Panc1 (cell line): ENCODE data around the gene KAT5.

Experiments
- CTCF ChIP-seq: fragments of 450-650 bp; IDR thresholded peaks from 2 replicates; pipeline ENCODE4 v1.5.1; 2017; ENCODE audit warnings: mild to moderate bottlenecking
- POLR2AphosphoS5 ChIP-seq: IDR thresholded peaks from 2 replicates; pipeline ENCODE4 v1.6.1; 2012; ENCODE audit warnings: mild to moderate bottlenecking, low read depth, low read length, moderate library complexity
- REST ChIP-seq, 2 experiments: IDR thresholded peaks; 2 replicates each; pipeline ENCODE4 v1.6.1; 2011 to 2012; ENCODE audit warnings: low read depth in 2 of 2, control low read depth in 1 of 2, low read length in 1 of 2, mild to moderate bottlenecking in 1 of 2, moderate library complexity in 1 of 2; ENCODE audit not compliant: insufficient read depth in 1 of 2
- SIN3A ChIP-seq: IDR thresholded peaks from 2 replicates; pipeline ENCODE4 v1.6.1; 2012; ENCODE audit warnings: low read depth, mild to moderate bottlenecking, low read length, moderate library complexity, borderline replicate concordance; ENCODE audit not compliant: insufficient read depth
- TCF7L2 ChIP-seq: IDR thresholded peaks from 2 replicates; pipeline ENCODE4 v1.6.1; 2011; ENCODE audit warnings: mild to moderate bottlenecking, low read depth, low read length, inconsistent platforms

- TF ChIP-seq CTCF (peak; percentile 100), POLR2AphosphoS5 (peak; percentile 62; the same call in 1 of the 2 replicates), REST (IDR thresholded peaks at IDR 0.05; ENCODE audit: insufficient read depth in 1 of 2, low read depth in 2 of 2, low read length in 1 of 2) (peak in 1 of 2 experiments; percentile 54; a peak in 1 of 4 replicates), SIN3A (peak; percentile 31; the same call in 1 of the 2 replicates), TCF7L2 (peak; percentile 90)
Observed at GRCh38 chr11:65711785-65712632, at the start of gene KAT5.
